HuH-7.5 (cell line): ENCODE results near the gene APPL2.
"Not testable (repeated sequence)": the region's sequence is repeated elsewhere in the genome, so short reads cannot be mapped to it uniquely, and the experiment has no call there.

Source experiments
- DNase-seq: peaks from one replicate; pipeline ENCODE4 v3.0.0; 2011; ENCODE audit warnings: low spot score

The APPL2 gene

DNA sequence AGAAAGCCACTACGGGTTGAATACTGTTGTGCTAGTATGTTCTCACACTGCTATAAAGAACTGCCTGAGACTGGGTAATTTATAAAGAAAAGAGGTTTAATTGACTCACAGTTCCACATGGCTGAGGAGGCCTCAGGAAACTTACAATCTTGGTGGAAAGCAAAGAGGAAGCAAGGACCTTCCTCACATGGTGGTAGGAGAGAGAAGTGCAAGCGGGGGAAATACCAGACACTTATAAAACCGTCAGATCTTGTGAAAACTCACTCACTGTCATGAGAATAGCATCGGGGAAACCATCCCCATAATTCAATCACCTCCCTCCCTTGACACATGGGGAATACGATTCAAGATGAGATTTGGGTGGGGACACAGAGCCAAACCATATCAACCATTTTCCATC is 20.5 kb upstream of the APPL2 start:
- not testable (repeated sequence) for DNase-seq

DNA sequence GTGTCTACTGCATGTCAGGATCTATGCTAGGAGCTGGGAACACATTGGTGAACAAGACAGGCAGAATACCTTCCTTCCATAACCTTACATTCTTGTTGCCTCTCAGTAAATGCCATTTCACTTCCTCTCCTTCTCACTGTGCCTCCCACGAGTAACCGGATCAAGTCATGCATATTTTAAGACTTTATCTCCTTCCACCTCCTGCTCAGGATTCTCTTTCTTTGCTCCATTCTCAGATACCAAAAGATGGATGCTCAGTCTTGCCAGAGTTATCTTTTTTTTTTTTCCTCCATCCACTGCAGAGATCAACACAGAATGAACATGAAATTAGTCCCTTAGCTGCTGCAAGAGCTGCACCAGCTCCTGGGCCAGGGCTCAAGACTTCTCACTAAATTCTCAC is 20.0 kb upstream of the APPL2 start:
- DNase-seq, result no peak

DNA sequence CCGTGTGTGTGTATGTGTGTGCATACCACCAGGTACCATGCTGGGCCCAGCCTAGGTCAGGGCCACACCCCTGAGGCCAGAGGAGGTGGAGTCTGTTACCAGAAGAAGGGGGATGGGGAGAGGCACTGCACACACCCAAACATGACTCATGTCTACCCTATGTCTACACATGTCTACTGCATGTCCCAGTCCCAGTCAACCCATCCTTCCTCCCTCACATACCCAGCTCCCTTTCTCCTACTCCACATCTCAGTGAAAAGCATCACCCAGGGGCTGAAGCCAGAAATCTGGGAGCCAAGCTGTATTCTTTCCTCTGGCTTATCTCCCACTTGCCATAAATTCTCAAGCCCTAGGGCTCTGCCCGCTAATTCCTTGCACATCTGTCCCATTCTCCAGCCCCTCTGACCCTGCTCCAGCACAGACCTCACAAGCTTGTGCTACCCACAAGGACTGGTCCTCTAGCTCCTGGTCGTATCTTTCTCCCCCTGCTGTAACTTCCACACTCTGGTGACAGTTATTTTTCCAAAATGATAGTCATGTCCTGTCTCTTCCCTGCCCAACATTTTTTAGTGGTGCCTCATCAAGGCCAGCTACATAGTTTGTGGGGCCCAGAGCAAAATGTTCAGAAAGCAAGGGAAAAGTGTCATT is 18.0 kb upstream of the APPL2 start:
- DNase-seq, result no peak

DNA sequence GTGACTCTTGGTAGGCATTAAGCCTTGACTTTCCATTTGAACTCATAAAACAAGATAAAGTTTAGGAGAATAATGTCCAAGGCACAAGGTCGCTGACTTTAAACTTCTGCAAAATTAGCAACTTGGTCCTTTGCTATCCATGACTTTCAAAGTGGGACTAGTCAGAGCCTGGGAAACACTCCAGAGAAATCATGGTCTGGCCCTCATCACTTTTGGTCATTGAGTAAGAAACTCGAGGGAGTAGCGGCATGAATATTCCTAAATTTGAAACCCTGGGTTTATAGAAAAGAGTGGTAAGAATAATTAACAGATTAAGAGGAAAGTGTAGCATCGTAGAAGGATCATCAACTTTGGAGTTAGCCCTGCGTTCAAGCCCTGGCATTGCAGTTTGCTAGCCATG is 16.9 kb upstream of the APPL2 start:
- no peak for DNase-seq

DNA sequence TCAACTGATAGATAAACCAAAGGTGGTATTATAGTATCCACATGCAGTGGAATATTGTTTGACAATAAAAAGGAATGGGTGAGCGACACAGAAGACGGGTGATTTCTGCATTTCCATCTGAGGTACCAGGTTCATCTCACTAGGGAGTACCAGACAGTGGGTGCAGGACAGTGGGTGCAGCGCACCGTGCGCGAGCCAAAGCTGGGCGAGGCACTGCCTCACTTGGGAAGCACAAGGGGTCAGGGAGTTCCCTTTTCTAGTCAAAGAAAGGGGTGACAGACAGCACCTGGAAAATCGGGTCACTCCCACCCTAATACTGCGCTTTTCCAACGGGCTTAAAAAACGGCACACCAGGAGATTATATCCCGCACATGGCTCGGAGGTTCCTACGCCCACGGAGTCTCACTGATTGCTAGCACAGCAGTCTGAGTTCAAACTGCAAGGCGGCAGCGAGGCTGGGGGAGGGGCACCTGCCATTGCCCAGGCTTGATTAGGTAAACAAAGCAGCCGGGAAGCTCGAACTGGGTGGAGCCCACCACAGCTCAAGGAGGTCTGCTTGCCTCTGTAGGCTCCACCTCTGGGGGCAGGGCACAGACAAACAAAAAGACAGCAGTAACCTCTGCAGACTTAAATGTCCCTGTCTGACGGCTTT is 9.9 kb upstream of the APPL2 start:
- DNase-seq, result not testable (repeated sequence)

DNA sequence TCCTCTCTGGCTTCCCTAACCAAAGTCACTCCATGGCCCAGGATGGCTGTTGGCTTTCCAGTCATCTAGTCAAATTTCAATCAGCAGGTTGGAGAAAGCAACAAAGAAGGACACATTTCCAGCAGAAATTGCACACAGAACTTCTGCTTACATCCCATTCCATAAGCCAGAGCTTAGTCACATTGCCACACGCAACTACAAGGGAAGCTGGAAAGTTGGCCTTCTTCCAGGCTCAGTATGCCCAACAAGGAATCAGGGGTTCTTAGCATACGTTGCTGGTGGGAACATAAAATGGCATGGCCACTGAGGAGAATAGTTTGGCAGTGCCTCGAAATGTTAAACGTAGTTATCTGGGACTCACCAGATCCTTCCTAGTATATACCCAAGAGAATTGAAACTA is 9.3 kb upstream of the APPL2 start:
- no peak for DNase-seq

DNA sequence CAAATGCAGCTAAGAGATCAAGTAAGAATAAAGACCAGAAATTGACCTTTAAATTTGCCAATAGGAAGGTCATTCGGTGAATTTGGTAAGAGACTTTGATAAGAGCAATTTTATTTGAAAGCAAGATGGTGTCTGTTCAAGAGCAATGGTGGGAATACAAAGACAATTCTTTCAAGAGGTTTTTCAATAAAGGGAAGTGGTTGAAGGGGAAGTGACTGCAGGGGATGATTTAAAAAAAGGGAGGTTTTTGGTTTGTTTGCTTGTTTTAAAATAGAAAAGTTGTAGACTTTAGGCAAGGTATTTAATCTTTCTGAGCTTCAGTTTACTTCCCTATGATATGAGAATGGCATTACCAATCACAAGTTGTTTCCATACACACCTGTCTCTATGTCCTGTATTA is 4.3 kb upstream of the APPL2 start:
- DNase-seq, result no peak

DNA sequence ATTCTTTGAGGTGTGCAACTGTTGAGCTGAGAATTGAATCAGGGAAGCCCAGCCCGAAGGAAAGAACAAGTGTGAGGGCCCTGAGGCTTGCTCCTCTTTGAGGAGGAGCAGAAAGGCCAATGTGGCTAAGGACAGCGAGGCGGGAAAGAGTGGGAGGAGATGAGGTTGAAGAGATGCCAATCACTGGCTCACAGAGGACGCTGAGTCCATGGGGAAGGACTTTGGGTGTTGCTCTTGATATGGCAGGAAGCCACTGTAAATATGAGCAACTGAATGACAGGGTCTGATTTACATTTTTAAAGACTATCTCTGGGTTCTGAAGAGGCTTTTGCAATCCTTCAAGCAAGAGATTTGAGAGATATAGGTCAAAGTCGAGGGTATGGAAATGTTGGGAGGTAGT is 3.3 kb upstream of the APPL2 start:
- DNase-seq, result no peak

DNA sequence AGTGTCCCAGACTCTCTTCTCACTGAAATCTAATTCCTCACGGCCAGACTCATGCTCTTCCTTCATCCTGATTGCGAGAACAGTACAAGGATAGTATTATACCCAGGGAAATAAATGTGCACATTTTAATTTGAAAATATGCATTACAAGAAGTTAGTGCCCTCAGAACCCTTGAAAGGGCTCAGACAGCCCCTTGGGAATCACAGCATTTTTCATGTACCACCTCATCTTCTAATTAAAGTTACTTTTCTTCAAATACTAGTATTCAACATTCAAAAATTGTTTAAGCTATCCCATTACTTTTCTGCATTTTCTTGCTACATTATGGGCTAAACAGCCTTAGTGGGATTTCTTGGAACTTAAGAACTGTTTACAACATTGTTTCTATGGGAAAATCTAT is 1.7 kb upstream of the APPL2 start:
- no peak for DNase-seq

DNA sequence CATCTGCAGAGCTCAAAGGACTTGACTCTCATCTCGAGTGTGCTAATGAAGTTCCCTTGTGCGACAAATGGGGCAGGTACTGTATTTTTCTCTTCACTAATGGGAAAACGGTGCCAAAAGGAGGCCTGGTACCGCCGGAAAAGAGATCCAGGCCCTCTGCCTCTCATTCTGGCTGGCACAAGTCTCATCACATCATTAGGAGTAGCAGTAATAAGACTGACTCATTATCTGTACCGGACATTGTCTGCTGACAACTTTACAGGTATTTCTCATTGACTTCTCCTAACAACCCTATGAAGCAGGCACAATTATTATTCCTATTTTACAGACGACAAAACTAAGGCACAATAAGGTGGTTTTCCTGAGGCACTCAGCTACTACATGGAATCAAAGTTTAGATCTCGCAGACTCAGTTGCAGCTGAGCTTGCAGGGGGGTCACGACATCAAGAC is 668 bp downstream of the APPL2 start:
- no peak for DNase-seq

DNA sequence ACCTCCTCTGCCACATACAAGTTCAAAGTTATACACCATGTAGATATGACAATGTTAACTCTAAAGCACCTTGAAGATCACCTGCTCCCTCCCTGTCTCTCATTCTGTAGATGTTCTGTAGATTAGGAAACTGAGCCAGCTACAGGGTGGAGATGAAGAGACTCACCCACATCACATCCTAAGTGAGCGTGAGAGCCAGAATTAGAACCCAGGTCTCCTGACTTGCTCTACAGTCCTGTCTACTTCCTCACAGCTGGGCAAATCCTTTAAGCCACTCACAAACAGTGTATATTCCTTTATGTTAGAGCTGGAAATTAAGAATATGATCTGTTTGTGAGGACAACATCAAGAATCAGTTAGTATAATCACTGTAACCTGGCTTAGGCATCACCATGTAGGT is 1.8 kb downstream of the APPL2 start:
- no peak for DNase-seq

DNA sequence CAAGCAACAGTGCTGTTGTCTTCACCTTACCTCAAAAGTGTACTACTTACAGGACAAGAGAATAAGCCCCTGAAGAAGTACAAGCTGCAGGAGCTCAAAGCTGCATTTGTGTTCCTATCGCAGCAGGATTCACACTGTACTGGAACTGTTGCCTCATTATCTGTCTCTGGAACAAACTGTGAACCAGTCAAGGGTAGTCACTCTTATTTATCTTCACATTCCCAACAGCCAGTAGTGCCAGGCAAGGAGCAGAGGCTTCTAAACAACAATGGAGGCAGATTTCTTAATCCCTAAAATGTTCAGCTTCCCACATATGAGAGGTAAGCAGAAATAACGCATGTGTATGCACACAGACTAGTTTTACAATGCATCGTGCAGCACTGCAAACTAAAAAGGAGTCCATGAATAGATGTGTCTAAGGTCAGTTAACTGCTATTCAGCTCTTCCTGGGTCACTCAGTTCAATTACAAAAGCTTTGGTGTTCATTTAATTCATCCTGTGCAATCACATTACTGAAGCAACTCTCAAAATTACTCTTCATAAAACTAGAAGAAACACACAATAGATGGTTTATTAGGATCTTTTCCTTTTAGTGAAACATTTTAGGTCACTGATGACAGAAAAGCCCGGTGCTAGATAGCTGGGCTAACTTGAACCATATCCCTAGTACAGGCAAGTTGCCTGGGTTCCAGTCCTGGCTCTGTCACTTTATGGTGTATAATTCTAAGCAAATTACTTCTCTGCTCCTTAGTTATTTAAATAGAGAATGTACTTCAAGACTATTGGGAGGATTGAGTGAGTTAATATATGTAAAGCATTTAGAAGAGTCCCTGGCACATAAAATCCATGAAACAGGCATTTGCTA is 2.7 kb downstream of the APPL2 start:
- no peak for DNase-seq

DNA sequence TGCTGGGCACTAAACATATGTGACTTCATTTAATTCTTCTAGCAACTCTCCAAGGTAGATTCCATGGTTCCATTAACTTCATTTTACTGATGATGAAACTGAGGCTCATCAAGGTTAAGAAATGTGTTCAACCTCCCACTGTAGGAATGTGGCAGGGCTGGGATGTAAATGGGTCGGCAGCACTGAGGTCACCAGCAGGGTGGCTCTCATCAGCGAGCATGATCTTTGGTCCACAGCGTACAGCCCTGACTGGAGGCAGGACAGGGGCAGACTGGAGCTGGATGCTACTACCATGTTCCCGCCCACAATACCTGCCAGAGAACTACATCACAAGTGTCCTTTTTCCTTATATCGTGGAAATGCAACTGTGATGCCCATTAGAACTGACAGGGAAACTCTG is 4.6 kb downstream of the APPL2 start:
- no peak for DNase-seq

DNA sequence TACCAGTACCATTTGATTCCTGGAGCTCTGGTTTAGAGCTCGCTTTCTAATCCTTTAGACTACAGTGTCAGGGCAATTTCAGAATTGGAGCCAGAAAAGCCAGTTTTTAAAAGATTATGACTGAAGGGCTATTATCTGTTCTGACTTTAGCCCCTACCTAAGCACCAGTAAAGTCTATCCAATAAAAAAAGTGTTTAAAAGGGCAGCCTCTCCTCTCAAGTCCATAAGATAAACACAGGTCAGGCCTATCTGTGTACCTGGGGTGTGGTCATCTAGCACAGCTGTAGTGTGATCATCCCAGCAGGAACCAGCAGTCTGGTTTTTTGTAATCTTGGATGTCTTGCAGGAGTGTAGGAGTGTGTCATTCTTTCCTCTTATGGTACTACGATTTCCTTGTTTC is 6.6 kb downstream of the APPL2 start:
- no peak for DNase-seq

DNA sequence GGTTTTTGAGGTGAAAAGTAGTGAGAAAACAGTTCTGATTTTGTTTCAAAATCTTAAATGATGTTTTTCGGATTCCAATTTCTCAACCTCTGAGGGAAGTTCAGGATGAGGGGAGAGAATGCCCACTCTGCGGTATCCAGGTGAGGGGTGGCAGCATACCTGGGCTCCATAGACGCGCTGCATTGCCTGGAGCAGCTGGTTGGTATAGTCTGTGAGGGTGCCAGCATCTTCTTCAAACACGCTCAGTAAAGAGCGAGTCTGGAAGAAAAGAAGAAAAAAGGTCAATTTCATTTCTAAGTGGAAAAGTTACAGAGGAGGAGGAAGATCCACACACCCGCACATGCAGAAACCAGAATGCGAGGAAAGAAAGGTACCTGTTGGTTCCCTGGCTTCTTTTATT is 7.0 kb downstream of the APPL2 start:
- DNase-seq, result no peak

DNA sequence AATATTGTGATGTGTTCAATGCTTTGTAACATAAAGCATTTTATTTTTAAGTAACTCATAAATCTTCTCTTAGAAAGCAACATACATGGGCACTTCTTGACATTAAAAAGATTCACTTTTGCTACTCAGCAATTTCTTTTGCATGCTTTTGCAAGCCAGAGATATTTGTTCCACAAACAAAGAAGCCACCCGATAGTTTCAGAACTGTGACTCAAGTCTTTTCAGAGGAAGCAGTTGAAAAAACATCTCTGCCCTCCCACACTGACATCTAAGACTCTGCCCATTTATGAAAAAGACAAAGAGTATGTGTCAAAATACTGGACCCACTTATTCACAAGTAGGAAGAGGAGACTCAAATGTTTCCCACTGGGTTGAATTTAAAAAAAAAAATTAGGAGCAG is 7.5 kb downstream of the APPL2 start:
- no peak for DNase-seq

DNA sequence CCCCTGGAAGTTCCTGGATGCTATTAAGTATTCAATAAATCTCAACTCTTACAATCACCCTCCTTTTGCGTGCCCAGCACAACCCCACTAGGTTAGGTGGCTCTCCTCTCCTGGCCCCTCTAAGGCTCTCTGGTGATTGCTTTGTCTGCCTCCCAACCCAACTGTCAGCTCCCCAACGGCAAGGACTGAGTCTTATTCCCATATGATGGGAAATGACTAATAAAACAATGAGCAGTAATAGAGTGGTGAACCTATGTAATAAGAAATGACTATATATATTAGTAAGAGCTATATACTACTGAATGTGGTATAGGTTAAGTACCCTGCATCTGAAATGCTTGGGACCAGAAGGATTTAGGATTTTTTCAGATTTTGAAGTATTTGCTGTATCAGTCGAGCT is 8.1 kb downstream of the APPL2 start:
- no peak for DNase-seq

DNA sequence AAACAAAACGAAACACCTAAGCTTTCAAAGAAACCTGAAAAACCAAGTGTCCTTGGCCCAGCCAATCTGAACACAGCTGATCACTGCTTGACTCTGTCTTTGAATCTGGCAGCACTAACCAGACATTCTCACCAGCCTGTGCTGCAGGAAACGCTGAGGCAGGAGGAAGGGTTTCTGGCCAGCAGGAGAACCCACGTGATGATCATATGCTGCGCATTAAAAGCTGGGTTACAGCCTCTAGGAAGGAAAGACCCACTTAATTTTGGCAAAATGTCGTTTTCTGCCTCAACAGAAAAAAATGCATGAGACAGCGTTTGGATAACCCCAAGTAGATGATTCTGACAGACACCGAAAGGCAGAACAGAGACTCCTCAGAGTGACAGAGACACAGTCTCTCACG is 9.8 kb downstream of the APPL2 start:
- no peak for DNase-seq

DNA sequence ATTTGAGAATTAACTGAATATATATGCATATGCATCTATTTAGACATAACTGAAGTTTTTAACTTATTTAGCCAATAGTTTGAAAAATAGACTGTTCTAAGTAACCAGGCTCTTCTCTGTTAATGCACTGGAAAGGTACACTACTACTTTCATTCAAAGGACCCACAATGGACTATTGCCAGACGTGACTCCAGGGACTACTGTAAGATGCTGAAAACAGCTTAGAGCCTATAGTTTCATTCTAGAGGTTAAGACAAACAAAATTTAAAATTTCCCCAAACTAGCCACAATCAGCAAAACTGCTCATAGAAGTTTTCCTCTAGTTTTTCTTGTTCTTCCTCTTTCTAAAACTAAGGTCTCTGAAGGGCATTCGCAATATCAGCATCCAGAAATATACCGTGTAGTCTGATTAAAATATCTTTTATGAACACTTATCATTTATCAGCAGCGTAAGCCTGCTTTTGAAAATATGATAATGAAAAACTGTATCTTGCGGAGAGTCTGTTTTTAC is 10.4 kb downstream of the APPL2 start:
- no peak for DNase-seq

DNA sequence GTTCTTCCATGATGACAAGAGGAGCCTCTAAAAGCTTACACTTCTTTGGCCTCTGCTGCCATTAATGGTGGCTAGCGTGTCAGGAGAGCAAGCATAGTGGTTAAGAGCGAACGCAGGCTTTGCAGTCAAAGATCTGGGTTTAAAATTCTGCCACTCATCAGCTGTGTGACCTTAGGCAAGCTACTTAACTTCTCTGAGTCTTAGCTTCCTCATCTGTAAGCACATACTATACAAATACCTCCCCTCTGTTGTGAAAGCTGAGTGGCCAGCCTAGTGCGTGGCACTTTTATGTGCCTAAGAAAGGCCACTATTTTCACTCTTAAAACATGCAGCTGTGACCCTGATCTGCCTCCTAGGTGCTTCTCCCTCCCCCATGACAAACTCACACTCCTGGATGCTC is 11.6 kb downstream of the APPL2 start:
- DNase-seq, result no peak

DNA sequence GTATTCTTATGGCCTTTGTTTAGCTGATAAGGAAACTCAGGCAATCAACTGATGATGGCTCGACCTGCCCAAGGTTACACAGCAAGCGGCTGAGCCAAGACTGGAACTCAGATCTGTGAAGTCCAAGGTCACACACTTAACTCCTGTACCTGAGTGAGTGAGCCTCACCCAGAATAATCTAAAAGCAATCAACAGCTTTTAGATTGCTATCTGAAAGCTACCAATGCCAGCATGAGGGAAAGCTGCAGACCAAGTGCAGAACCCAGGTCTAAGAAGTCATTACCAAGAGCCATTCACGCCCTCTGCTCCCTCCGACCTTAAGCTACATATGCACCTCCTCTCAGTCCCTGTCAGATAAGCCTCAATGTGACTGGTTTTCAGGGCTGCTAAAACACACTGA is 12.1 kb downstream of the APPL2 start:
- DNase-seq, result no peak

DNA sequence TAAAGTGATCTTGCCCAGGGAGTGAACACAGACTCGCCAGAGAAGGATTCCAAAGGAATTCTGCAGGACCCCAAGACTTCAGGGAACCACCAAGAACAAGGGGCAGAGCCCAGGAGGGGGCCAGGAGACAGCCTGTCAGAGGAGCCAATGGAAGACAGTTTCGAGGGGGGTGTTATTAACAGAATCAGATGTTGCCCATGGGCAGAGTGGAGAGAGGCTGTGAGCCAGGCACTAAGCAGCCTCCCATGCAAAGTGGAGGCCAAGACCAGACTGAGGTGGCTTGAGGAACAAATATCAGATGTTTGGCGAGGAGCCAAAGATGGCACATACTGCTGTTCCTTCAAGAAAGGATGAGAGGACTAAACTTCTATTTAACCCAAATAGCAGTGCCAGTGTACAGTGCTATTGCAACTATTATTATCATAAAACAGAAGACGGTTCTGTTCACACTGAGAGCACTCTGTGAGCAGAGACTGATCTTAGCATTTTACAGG is 12.6 kb downstream of the APPL2 start:
- no peak for DNase-seq
